HG02943 (cell line): Measurements from ENCODE around the gene FBXO33.

Experiments
- ATAC-seq: cut with Tn5 transposase; IDR thresholded peaks from one replicate; pipeline ENCODE4 v1.9.1; 2021; ENCODE audit warnings: mild to moderate bottlenecking, low read depth, moderate library complexity; ENCODE audit not compliant: unreplicated experiment

FBXO33 gene

DNA sequence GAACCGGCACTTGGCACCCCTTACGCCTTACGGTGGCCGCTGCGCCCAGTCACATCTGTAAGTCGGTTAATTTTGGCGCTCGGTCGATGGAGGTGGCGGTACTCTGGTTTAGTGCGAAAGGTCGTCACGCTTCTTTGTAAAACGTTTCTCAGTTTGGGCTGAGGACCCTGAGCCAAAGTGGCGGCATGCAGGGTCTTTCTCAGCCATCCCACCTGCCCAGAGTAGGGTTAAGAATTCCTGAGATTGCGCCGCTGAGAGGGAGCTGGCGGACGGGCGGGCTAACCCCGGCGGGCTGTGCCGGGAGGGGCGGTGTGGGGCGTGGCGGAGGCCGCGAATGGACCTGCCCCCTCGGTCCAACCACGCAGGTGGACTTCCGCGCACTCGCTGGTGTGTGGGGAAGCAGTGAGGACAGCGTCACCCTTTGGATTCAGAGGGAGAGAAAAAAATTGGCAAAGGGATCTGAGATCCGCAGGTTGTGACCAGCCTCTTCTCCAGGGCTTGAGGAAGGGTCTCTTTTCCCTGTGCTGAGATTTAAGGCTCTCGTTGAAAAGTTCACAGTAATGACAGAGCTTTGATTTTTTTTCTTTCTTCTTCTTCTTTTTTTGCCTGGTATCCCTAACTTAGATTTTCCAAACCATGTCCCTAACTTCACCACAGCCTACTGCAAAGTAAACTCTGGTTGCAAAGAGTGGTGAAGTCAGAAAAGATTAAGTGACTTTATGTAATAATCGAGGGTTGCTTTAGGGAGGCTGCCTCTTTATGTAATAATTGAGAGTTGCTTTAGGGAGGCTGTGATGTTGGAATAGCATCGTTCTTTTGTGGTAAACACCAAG is 602 bp upstream of the FBXO33 start:
- ATAC-seq, result peak; percentile 64

DNA sequence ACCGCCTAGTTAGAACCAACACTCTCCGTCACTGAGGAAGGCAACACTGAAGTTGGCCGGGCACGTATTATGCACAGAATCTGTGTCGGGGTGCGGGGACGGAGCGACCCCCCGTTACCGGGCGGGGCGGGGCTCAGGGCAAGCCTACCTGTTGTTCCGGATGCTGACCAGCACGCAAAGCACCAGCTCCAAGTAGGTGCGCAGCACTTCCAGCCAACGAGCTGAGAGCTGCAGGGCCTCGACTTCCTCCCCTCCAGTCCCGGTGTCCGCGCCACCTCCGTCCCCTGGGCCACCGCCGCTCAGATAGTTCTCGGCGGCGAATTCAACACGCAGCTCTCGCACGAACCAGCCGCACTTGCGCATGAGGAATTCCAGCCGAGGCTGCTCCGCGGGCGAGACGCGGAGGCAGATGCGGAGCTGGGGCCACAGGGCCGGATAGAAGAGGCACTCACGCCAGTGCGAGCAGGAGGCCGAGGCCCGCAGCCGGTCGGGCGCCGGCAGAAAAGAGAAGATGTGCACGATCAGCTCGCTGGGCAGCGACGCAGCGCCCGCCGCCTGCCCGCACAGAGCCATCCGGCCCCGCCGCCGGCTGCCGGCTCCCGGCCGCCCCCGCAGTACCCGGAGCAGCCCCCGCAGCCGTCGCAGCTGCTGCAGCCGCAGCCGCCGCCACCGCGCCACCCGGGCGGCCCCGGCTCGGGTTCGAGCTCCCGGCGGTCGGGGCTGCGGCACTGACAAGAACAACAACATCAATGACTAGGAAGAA is 636 bp downstream of the FBXO33 start:
- peak; percentile 17 for ATAC-seq

DNA sequence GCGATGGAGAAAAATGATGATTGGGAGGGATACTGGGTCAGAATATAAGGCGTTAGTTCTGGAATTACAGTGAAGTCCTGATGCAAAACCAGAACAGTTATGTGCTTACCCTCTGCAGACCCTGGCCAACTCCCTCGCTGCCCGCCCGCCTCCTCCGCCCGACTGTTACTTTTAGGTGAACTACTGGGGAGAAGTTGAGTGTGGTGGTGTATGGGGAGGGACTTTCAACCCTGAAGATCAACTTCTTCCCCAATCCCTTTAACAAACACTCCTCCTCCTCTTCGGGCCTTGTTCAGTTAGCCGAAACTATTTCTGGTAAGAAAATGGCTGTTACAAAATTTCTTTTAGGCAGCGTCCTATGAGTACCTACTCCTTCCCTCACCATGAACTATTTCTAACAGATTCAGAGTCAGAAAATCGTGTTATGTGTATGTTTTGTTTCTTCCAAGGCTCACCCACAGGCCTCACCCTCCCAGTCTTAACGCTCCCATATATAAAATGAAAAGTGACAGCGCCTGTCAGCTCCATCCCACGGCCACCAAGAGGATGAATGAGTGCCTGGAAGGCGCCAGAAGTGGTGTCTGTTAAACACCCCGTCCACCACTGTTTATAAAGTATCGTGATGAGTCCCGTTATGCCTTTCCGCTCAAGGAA is 1.3 kb downstream of the FBXO33 start:
- no peak for ATAC-seq

DNA sequence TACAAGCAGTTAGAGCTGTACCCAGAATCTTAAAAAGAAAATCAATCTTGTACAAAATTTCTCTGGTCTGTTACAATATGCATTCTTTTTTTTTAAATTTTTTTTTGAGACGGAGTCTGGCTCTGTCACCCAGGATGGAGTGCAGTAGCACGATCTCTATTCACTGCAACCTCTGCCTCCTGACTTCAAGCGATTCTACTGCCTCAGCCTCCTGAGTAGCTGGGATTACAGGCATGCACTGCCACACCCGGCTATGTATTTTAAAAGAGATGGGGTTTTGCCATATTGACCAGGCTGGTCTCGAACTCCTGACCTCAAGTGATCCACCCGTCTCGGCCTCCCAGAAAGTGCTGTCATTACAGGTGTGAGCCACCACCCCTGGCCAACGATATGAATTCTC is 4.1 kb downstream of the FBXO33 start:
- ATAC-seq, result no peak

DNA sequence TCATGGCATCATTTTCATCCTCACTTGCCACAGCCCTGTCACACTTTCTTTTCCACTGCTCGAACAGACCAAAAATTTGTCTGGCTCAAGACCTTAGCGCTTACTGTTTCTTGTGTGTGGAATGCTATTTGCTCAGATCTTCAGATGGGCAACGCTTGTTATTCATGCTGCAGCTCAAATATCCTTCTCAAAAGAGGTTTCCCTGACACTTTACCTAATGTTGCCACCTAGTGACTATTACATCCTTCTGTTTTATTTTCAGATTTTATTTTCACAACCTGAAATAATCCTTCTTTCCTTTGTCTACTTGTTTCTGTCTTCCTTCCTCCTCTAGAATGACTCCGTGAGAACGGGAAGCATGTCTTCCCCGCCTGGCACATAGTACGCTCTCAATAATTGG is 5.6 kb downstream of the FBXO33 start:
- no peak for ATAC-seq

DNA sequence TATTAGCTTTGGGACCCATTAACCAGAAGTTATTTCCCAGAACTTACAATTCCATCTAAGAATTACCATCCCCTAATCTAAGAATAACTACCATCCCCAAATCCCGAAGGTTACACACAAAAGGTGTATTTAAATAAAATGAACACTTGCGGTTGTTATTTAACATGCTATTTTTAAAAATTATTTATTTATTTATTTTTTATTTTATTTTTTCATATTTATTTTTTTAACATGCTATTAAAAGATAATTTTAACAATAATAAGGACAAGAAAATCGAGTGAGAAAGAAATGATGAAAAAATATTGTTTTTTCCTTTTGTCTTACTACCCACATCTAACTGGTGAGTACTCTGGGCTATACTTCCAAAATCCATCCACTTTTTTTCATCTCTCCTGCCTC is 6.3 kb downstream of the FBXO33 start:
- no peak for ATAC-seq

DNA sequence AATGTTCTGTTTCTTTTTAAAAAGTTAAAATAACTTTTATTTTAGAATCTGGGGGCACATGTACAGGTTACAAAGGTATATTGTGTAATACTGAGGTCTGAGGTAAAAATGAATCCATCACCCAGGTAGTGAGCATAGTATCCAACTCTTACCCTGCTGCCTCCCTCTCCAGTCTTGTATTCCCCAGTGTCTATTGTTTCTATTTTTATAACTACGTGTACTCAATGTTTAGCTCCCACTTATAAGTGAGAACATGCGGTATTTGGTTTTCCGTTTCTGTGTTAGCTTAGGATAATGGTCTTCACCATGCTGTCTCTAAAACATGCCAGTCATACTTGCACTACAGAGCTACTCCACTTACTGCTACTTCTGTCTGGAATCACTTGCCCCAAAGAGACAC is 8.4 kb downstream of the FBXO33 start:
- no peak for ATAC-seq

DNA sequence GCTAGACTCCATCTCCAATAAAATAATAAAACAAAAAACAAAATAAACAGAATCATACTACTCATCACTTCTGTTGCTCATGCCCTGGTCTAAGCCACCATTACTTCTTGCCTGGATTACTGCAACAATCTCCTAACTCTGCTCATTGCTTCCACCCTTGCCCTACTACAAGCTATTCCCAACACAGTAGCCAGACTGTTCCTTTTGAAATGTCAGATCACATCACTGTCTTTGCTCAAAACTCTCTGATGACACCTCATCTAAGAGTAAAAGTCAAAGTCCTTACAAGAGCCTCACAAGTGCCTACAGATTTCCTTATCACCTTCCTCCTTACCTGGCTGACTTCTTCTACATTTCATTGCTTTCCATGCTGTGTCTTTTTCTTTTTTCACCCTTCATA is 10.0 kb downstream of the FBXO33 start:
- ATAC-seq, result no peak

DNA sequence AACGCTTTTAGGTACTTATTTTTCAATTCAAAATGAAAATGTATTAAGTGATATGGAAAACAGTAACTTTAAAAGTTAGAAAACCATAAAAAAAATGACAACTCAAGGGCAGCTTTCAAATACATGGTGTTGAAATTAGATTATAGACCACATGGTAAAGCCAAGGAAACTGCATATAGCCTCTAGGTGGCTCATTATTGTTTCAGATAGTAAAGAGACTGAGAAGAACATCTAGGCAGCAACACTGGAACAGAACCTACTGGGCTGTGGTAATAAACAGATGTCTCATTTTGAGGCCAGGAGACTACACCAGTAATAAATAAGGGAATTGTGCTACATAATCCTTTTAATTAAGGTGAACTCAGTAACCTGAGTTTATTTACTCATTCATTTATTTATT is 13.0 kb downstream of the FBXO33 start:
- ATAC-seq, result no peak

DNA sequence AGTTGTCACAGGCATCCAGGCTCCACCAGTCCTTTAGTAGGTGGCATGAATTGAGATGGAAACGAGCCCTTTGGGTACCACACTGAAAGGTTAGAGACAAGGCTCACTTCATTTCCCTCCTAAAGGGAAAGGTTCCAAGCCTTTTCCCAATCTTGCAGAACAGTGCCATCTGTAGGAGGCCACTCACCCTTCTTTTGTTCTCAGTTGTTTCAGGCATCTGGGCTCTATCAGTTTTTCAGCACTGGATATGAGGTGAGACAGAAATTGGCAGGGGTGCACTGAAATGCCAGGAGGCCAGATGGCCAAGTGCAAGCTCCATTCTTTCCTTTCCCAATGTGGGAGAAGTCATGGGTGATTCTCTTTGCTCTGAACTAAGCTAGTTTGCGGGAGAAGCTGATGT is 15.2 kb downstream of the FBXO33 start:
- no peak for ATAC-seq

DNA sequence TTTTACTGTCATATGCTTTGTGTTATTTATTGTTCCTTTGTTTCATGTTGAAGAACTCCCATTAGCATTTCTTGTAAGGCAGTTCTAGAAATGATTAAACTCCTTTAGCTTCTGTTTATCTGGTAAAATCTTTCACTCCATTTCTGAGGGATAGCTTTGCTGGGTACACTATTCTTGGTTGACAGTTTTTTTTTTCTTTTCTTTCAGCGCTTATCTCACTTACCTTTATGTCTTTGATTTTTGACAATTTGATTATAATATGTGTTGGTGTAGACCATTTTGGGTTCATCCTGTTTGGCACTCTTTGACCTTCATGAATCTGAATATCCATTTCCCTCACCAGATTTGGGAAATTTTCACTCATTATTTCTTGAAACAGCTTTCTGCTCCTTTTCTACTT is 16.2 kb downstream of the FBXO33 start:
- ATAC-seq, result no peak

DNA sequence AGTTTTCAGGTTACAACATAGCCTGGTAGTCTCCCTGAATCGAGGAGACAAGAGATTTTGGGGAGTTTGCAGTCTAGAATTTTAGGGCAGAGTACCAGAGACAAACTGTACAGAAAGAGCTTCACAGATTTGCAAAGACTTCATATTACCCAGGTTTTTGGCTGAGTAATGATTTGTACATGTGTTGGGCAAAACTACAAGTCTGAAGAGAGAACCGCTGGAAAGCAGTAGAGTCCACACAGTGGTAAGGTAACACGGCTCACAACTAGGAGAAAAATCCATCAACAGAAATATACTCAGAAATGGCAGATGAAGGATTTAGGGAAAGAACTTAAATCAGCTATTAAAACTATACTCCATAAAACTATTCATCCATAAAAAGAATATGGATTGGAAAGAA is 25.7 kb downstream of the FBXO33 start:
- ATAC-seq, result no peak

DNA sequence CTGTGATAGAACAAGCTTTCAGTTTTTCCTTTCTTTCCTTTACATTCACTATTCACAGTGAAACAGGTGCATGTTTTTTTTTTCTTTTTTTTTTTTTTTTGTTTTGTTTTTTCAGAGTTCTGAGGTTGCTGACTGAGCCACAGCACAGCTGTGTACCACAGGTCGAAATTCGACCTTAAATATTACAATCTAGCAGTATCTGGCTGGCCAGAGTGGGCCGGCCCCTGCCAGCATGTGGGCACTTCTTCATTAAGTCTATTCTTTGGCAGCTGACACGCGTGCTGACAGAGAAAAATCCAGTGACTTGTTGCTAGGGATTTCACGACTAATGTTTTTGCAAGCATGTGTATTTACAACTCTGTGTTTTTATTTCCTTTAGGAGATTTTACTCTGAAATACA is 33.9 kb downstream of the FBXO33 start:
- no peak for ATAC-seq

DNA sequence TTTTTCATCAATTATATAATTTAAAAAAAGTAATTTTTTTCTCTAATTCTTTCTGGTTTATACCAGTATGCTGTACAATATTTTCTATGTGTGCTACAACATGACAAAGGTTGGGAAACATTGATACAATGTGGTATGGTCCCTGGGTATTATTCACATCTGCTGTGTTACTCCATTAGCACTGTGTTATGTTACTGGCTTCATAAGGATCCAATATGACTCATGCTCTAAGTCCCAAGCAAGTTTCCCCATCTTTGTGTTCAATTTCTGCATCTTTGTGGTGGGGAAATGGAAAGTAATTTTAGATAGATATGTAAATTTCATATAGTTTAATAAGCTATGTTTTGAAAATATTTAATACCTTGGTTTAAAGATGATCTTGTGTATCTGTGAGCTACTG is 35.8 kb downstream of the FBXO33 start:
- ATAC-seq, result no peak

DNA sequence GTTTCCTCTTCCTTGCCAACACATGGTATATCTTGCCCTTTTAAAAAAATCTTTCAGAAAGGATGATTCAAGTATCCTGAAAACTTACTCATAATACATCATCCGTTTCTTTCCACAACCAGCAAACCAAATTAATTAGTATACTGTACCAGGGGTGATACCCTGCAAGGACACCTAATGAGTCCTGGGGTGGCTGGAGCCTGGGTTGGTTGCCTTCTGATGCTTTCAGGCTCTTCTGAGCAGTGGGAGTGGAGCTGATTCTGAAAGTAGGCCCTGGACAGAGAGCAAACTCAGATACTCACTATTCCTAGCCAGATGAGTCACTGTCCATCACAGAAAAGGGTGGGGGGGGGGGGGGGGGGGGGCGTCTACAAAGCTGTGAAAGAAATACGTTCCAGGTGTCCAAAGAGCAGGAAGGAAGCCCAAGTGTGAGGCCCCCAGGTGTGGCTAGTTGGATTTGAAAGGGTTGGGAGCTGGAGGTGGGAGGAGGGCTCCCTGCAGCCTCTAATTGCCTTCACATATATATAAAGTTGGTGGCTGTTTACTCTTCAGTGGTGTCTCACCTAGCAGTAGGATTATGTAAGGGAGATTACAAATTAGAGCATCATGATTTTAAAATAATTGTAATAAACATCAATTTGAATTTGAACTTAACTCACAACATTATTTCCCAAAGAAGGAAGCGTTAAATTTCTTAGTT is 36.5 kb downstream of the FBXO33 start:
- no peak for ATAC-seq

DNA sequence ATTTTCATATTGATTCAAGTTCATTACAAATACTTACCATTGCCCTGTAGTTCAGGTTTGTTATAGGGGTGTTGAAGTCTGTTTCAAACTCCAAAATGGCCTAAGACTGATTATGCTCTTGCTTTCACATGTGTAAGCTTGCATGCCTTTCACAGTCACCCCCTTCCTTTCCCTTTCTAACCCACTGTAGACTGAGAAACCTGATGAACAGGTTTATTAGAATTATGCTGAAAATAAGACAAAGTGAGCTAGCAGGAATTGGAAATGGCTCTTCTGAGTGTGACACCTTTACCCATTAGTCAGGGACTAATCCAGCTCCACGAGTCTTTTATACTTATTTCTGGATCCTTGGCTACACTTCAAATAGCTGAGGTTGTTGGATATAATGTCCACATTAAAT is 38.9 kb downstream of the FBXO33 start:
- ATAC-seq, result no peak

DNA sequence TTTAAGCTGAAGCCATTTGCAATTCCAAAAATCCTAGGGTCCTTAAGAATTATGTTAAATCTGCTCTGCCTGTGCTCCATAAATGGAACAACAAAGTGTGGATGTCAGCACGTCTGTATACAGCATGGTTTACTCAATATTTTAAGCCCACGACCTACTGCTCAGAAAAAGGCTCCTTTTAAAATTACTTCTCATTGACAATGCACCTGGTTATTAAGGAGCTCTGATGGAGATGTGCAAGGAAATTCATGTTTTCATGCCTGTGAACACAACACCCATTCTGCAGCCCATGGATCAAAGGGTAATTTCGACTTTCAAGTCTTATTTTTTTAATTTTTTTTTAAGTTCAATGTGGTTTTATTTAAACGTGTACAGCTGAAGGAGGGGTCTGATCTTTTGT is 48.1 kb downstream of the FBXO33 start:
- no peak for ATAC-seq

DNA sequence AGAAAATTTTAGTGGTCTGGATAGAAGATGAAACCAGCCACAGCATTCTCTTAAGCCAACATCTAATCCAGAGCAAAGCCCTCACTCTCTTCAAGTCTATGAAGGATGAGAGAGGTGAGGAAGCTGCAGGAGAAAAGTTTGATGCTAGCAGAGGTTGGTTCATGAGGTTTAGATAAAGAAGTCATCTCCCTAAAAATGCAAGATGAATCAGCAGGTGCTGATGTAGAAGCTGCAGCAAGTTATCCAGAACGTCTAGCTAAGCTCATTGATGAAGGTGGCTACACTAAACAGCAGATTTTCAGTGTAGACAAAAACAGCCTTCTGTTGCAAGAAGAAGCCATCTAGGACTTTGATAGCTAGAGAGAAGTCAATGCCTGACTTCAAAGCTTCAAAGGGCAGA is 48.5 kb downstream of the FBXO33 start:
- no peak for ATAC-seq

DNA sequence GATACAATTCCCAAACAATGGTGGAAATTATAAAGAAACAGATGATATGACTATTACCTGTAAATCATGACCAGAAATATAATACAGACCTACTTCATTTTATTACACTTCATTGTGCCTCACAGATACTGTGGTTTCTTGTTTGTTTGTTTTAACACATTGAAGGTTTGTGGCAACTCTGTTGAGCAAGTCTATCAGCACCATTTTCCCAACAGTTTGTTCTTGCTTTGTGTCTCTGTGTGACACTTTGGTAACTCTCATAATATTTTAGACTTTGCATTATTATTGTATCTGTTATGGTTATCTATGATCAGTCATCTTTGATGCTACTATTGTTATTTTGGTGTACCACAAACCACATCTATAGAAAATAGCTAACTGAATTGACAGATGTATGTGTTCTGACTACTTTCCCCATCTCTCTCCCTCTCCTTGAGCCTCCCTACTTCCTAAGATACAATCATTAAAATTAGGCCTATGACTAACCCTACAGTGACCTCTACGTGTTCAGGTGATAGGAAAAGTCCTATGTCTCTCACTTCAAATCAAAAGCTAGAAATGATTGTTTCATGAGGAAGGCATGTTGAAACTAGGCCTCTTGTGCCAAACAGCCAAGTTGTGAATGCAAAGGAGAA is 49.1 kb downstream of the FBXO33 start:
- ATAC-seq, result no peak

DNA sequence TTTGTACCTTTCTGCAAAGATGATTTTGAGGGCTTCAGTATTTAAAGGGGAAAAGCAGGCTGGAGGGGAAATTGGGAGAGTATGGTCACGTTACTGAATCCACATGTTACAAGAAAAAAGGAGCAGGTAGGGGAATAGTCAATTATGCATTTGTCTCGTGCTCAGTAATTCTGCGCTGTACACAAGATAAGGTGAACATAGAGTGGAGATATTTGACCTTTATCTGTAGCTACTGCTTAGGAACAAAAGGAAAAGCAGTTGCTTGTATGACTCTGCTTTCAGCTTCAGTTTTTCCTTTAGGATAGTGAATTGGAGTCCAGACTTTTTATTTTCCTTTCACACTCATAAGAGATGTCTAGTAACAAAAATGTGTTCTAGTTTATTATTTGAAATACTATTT is 49.8 kb downstream of the FBXO33 start:
- ATAC-seq, result no peak

DNA sequence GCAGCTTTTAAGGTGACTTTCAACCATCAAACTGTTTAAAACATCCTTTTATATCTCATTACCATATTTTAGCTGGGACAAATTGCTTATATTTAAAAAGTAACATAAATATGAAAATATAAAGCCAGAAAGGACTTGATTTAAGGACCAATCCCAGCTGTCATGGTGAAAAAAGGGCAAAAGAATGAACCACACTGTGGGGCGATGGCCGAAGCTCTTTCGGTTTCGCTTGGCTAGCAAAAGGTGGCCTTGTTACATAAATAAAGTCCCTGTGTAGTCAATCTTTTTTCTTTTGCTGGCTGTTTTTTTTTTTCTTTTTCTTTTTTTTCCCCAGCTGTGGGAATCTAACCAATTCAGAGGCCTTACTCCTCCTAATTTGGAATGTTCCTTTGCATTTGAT is 50.9 kb downstream of the FBXO33 start:
- no peak for ATAC-seq
